ENCODE measurements around the gene CREB3. TPM values are rescaled to one million over a fixed set of nuclear protein-coding genes. Genes with fewer than 3 reads are reported as not detected.
A peak's percentile ranks its signal among the peaks of the same experiment; 100 is the strongest.

CREB3 gene
- total RNA-seq, 1 donor from 2014 or later, result 33.2 TPM

DNA sequence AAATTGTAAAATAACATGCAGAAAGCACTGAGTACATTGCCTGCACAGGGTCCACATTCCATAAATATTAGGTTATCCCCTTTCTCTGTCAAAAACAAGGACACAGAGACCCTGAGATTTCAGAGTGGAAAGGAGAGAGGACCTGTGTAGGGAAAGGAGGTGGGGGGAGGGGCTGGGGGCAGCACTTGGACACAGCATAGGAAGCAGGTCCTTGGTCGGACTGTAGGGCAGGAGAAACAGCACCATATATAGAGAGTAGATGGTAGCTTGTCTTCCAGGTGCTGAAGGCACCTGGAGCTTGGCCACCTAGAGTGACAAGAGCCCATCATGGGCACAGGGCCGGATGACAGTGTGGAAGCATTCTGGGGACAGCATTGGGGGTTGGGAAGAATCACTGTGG, 45.2 kb upstream of the CREB3 start:
- TF ChIP-seq, protein P1, sequence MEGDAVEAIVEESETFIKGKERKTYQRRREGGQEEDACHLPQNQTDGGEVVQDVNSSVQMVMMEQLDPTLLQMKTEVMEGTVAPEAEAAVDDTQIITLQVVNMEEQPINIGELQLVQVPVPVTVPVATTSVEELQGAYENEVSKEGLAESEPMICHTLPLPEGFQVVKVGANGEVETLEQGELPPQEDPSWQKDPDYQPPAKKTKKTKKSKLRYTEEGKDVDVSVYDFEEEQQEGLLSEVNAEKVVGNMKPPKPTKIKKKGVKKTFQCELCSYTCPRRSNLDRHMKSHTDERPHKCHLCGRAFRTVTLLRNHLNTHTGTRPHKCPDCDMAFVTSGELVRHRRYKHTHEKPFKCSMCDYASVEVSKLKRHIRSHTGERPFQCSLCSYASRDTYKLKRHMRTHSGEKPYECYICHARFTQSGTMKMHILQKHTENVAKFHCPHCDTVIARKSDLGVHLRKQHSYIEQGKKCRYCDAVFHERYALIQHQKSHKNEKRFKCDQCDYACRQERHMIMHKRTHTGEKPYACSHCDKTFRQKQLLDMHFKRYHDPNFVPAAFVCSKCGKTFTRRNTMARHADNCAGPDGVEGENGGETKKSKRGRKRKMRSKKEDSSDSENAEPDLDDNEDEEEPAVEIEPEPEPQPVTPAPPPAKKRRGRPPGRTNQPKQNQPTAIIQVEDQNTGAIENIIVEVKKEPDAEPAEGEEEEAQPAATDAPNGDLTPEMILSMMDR (IDR thresholded peaks at IDR 0.05; ENCODE audit: unreplicated experiment), result no peak
- no peak overlapping the region for H3K27ac Mint-ChIP-seq
- DNase-seq (ENCODE audit: low spot score, unreplicated experiment), result no peak
- peaks cover 2% of the 10 kb centered on the region for H3K36me3 Mint-ChIP-seq (ENCODE audit: insufficient read depth)
- peaks cover 5% of the 10 kb centered on the region for H3K4me1 Mint-ChIP-seq (ENCODE audit: low read depth)
- H3K9me3 Mint-ChIP-seq (ENCODE audit: low read depth), result no peaks in the 10 kb centered on the region
- peaks cover 13% of the 10 kb centered on the region for H3K27me3 Mint-ChIP-seq
- H3K4me3 Mint-ChIP-seq (ENCODE audit: low read depth), result peak overlapping the region; percentile 30

DNA sequence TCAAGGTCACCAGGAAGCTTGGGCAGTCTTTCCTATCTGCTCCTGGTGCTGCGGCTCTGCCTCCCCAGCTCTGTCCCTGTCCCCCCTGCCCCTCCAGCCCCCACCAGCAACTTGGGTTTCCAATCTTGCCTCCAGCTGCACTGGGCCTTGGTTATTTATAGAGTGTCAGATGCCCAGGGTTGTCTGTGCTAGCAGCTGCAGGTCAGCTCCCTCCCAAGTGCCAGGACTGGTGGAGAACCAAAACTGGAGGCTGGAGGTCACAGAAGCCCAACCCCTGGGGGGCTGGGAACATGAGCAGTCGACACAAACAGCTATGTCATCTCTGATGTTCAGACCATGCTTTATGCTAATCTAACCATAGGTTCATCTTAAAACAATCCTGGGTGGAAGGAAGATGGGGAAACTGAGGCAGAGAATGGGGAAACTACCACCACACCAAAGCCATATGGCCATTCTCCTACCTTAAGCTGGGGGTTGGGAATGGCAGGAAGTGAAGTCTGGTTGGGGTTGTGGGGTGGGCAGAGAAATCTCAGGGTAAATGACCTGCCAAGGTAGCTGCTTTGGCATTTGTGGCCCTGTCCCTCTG, 44.4 kb upstream of the CREB3 start:
- Mint-ChIP-seq H3K36me3 (ENCODE audit: insufficient read depth) (peaks cover 2% of the 10 kb centered on the region), H3K4me3 (ENCODE audit: low read depth) (no peak overlapping the region), H3K27me3 (peaks cover 13% of the 10 kb centered on the region), H3K9me3 (ENCODE audit: low read depth) (no peaks in the 10 kb centered on the region), H3K4me1 (ENCODE audit: low read depth) (peaks cover 5% of the 10 kb centered on the region), H3K27ac (no peak overlapping the region)
- DNase-seq (ENCODE audit: low spot score, unreplicated experiment), result no peak
- TF ChIP-seq, protein P1 (IDR thresholded peaks at IDR 0.05; ENCODE audit: unreplicated experiment), result no peak

DNA sequence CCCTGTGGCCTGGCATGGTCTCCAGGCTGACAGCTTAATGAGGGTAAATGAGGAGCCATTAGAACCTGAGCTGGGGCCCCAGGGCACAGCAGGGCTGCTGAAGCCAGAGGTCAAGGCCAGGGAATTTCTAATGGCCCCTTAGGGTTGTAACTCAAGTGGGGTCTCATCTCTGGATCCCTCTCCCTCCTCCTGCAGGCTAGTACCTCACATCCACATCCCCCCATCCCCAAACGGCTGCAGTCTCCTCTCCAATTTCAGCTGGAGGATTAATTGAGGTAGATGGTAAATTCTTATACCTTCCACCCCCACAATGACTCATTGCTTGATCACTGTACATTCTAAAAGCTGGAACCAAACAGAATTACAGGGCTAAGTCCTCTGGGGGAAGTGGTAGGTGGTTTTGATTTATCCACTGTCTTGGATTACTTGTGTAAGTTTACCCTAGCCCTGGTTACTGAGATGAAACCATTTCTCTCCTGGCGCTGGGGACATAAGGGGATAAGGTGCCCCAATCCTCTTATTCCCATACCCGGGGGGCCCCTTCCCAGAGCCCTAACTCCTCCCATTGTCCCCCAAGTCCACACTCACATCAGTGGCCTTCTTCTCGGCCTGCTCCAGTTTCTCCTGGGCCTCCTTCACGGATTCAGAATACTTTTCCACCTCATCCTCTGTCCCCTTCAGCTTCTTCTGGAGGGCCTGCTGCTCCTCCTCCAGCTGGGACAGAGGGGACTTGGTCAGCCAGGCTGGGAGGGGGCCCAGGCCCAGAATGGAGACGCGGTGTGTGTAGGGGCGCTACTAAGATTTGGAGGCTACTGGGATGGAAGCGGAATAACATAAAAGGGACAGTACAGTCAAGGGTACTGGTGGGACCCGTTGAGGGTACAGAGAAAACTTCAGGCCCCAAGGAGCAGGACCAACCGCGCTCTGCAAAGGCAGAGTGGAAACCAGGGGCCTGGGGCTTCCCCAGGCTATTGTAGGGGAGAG, 43.6 kb upstream of the CREB3 start:
- DNase-seq (ENCODE audit: low spot score, unreplicated experiment), result no peak
- Mint-ChIP-seq H3K27me3 (peaks cover 13% of the 10 kb centered on the region), H3K27ac (peak overlapping the region; percentile 37), H3K36me3 (ENCODE audit: insufficient read depth) (peaks cover 2% of the 10 kb centered on the region), H3K4me1 (ENCODE audit: low read depth) (peaks cover 5% of the 10 kb centered on the region), H3K9me3 (ENCODE audit: low read depth) (no peaks in the 10 kb centered on the region), H3K4me3 (ENCODE audit: low read depth) (peak overlapping the region; percentile 71)
- TF ChIP-seq, protein P1 (IDR thresholded peaks at IDR 0.05; ENCODE audit: unreplicated experiment), result no peak

DNA sequence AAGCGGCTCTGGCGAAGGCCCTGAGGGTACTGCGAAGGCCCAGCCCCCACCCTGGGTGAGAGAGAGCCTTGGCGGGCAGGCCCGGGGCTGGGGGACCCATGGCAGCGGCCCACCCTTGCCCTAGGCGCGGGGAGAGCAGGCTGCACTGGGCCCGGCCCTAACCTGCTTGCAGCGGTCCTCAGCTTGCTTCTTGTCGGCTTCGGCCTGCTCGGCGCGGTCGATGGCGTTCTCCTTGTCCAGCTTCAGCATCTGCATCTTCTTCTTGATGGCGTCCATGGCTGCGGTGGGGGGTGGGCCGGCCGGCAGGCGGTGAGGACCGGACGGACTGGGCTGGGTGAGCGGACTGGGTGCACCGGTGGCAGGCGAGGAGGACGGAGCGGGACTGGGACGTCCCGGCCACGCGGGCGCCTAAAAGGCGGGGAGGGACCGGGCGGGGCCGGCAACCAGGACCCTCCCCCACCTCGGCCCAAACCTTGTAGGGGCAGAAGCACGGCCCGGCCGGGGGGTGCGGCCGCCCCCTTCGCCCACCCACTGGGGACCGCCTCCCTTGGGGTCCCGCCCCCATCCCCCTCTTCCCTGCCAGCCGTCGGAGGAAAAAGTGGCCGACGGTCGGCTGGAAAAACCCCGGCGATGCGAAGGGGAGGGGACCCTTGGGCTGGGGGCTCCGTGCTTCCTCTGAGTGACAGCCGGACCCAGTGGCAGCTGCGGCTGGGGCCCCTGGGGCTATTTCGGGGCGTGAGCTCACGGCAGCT, 42.7 kb upstream of the CREB3 start, which contains the start of gene TPM2:
Gene TPM2 (minus strand): TSS at position 384 of the 752 bp plus-strand sequence. CDS start 108 bp downstream, at position 276.
- H3K36me3 Mint-ChIP-seq (ENCODE audit: insufficient read depth), result no peaks in the 10 kb centered on the region
- peak within 1 kb of the TSS; percentile 79 for H3K4me3 Mint-ChIP-seq (ENCODE audit: low read depth)
- TF ChIP-seq, protein P1 (IDR thresholded peaks at IDR 0.05; ENCODE audit: unreplicated experiment), result no peak
- H3K27ac Mint-ChIP-seq, result peak within 1 kb of the TSS; percentile 44
- no peaks in the 10 kb centered on the region for H3K9me3 Mint-ChIP-seq (ENCODE audit: low read depth)
- H3K4me1 Mint-ChIP-seq (ENCODE audit: low read depth), result peaks cover 5% of the 10 kb centered on the region
- peak; percentile 18 for DNase-seq (ENCODE audit: low spot score, unreplicated experiment)
- peaks cover 13% of the 10 kb centered on the region for H3K27me3 Mint-ChIP-seq

DNA sequence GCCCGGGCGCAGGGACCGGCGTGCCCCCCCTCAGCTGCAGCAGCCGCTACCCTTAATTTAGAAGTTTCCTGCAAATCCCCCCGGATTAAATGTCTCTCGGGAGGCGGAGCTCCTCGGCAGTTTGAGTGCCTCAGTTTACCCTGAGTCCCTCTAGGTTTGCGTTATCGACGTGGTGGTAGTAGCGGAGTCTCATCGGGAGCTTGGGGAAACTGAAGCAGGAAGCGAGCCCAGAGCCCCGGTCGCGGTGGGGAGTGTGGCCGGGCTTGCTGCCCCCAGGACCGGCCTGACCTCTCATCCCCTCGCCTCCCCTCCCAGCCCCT, 42.2 kb upstream of the CREB3 start:
- Mint-ChIP-seq H3K27ac (no peak overlapping the region), H3K4me3 (ENCODE audit: low read depth) (peak overlapping the region; percentile 79), H3K36me3 (ENCODE audit: insufficient read depth) (no peaks in the 10 kb centered on the region)

More for the DNA sequence above, 42.2 kb upstream of the CREB3 start:
- no peak for DNase-seq (ENCODE audit: low spot score, unreplicated experiment)
- H3K27me3 Mint-ChIP-seq, result peaks cover 13% of the 10 kb centered on the region
- TF ChIP-seq, protein P1 (IDR thresholded peaks at IDR 0.05; ENCODE audit: unreplicated experiment), result no peak
- H3K4me1 Mint-ChIP-seq (ENCODE audit: low read depth), result peaks cover 5% of the 10 kb centered on the region
- no peaks in the 10 kb centered on the region for H3K9me3 Mint-ChIP-seq (ENCODE audit: low read depth)

Data from progenitor cell of endocrine pancreas (in vitro differentiated cells).